GM23338 (cell line): Measurements from ENCODE around the gene EIF3A. TPM values are rescaled to one million over a fixed set of nuclear protein-coding genes. Genes with fewer than 3 reads are reported as not detected.

Experiments used
- ATAC-seq: fragments of 200-7000 bp; cut with Tn5 transposase; 3 replicates; pipeline ENCODE4 v1.9.1; 2020
- DNase-seq: peaks from one replicate; pipeline ENCODE4 v3.0.0-alpha.2; 2015; ENCODE audit warnings: low spot score
- H2AFZ ChIP-seq: fragments of 200-600 bp; sonication (generic); 2 replicates; pipeline ENCODE4 v1.8.0; 2016; ENCODE audit warnings: antibody characterized with exemption, mild to moderate bottlenecking, moderate library complexity
- H3F3A ChIP-seq: fragments of 200-600 bp; sonication (generic); replicated peaks from 2 replicates; pipeline ENCODE4 v1.8.0; 2017; ENCODE audit warnings: antibody characterized with exemption, mixed run types, low read depth
- H3K27ac ChIP-seq: fragments of 200-600 bp; sonication (generic); 2 replicates; pipeline ENCODE4 v1.6.1; 2016; ENCODE audit warnings: low read depth
- H3K27me3 ChIP-seq: fragments of 200-600 bp; sonication (generic); 2 replicates; pipeline ENCODE4 v1.8.0; 2016; ENCODE audit warnings: mild to moderate bottlenecking, mixed run types, moderate library complexity; ENCODE audit not compliant: insufficient read depth
- H3K36me3 ChIP-seq: fragments of 200-600 bp; sonication (generic); 2 replicates; pipeline ENCODE4 v1.8.0; 2016; ENCODE audit warnings: mild to moderate bottlenecking; ENCODE audit not compliant: insufficient read depth
- H3K4me1 ChIP-seq: fragments of 200-600 bp; sonication (generic); 2 replicates; pipeline ENCODE4 v1.8.0; 2016; ENCODE audit warnings: mild to moderate bottlenecking, moderate library complexity; ENCODE audit not compliant: insufficient read depth
- H3K4me2 ChIP-seq: fragments of 200-600 bp; sonication (generic); 2 replicates; pipeline ENCODE4 v1.7.1; 2017; ENCODE audit warnings: mixed run types
- H3K4me3 ChIP-seq: fragments of 200-600 bp; sonication (generic); 2 replicates; pipeline ENCODE4 v1.6.1; 2016; ENCODE audit warnings: mixed run types
- H3K79me2 ChIP-seq: fragments of 200-600 bp; sonication (generic); replicated peaks from 2 replicates; pipeline ENCODE4 v1.8.0; 2017; ENCODE audit warnings: mild to moderate bottlenecking; ENCODE audit not compliant: insufficient read depth
- H3K9me2 ChIP-seq: fragments of 200-600 bp; sonication (generic); 2 replicates; pipeline ENCODE4 v1.8.0; 2017; ENCODE audit not compliant: insufficient read depth
- H4K20me1 ChIP-seq: fragments of 200-600 bp; sonication (generic); replicated peaks from 2 replicates; pipeline ENCODE4 v1.8.0; 2017; ENCODE audit warnings: mild to moderate bottlenecking; ENCODE audit not compliant: insufficient read depth
- H3K27ac Mint-ChIP-seq: 2 replicates; pipeline ENCODE4 v1.8.0; 2020; ENCODE audit warnings: inconsistent platforms, mild to moderate bottlenecking, moderate library complexity, mixed read lengths
- H3K27me3 Mint-ChIP-seq: 3 replicates; pipeline ENCODE4 v1.8.0; 2022; ENCODE audit warnings: low read depth, mild to moderate bottlenecking, moderate library complexity, mixed read lengths, inconsistent platforms; ENCODE audit not compliant: insufficient read depth, poor library complexity
- H3K36me3 Mint-ChIP-seq: 3 replicates; pipeline ENCODE4 v1.8.0; 2021; ENCODE audit warnings: low read depth, mild to moderate bottlenecking, inconsistent platforms, moderate library complexity, mixed read lengths
- H3K4me1 Mint-ChIP-seq: 3 replicates; pipeline ENCODE4 v1.8.0; 2020; ENCODE audit warnings: mild to moderate bottlenecking, inconsistent platforms, mixed read lengths
- H3K4me3 Mint-ChIP-seq: 3 replicates; pipeline ENCODE4 v1.8.0; 2021; ENCODE audit warnings: moderate library complexity, mild to moderate bottlenecking, inconsistent platforms, mixed read lengths
- H3K9me3 Mint-ChIP-seq: 3 replicates; pipeline ENCODE4 v1.8.0; 2020; ENCODE audit warnings: moderate library complexity, mild to moderate bottlenecking, inconsistent platforms, mixed read lengths
- CREB1 ChIP-seq: fragments of 250-450 bp; sonication (Bioruptor Pico); IDR thresholded peaks from 2 replicates; pipeline ENCODE4 v1.5.0; 2020; ENCODE audit warnings: low read depth, mild to moderate bottlenecking, moderate library complexity
- CTCF ChIP-seq, 2 experiments: fragments of 200-600 bp in 1 of 2; sonication (generic) in 1 of 2; conservative IDR thresholded peaks; 2 replicates each; pipeline versions ENCODE4 v1.5.1 to v1.6.1; 2016 to 2017; ENCODE audit warnings: antibody characterized with exemption in 2 of 2, low read depth in 2 of 2, mild to moderate bottlenecking in 2 of 2, moderate library complexity in 1 of 2
- ETS1 ChIP-seq: IDR thresholded peaks from 2 replicates; pipeline ENCODE4 v1.6.1; 2016; ENCODE audit warnings: antibody characterized with exemption
- EZH2 ChIP-seq: fragments of 200-600 bp; sonication (generic); IDR thresholded peaks from one replicate; pipeline ENCODE4 v1.8.0; 2017; ENCODE audit warnings: antibody characterized with exemption, mild to moderate bottlenecking, low read depth; ENCODE audit not compliant: unreplicated experiment
- EZH2phosphoT487 ChIP-seq: fragments of 200-600 bp; sonication (generic); IDR thresholded peaks from one replicate; pipeline ENCODE4 v1.8.1; 2018; ENCODE audit warnings: antibody characterized with exemption; ENCODE audit not compliant: unreplicated experiment
- JUNB ChIP-seq: IDR thresholded peaks from one replicate; pipeline ENCODE4 v1.6.1; 2016; ENCODE audit warnings: antibody characterized with exemption; ENCODE audit not compliant: unreplicated experiment
- NANOG ChIP-seq: IDR thresholded peaks from 2 replicates; pipeline ENCODE4 v1.6.1; 2016; ENCODE audit warnings: antibody characterized with exemption, borderline replicate concordance
- POLR2AphosphoS5 ChIP-seq: IDR thresholded peaks from 2 replicates; pipeline ENCODE4 v1.6.1; 2016; ENCODE audit warnings: antibody characterized with exemption, low read depth
- REST ChIP-seq: IDR thresholded peaks from one replicate; pipeline ENCODE4 v1.6.1; 2018; ENCODE audit warnings: antibody characterized with exemption; ENCODE audit not compliant: unreplicated experiment
- STAT1 ChIP-seq: IDR thresholded peaks from one replicate; pipeline ENCODE4 v1.6.1; 2016; ENCODE audit warnings: antibody characterized with exemption; ENCODE audit not compliant: unreplicated experiment
- ZNF114 ChIP-seq: fragments of 250-450 bp; sonication (Bioruptor Pico); IDR thresholded peaks from 2 replicates; pipeline ENCODE4 v1.5.0; 2020; ENCODE audit warnings: mild to moderate bottlenecking, moderate library complexity
- ZNF331 ChIP-seq: fragments of 250-450 bp; sonication (Bioruptor Pico); IDR thresholded peaks from 2 replicates; pipeline ENCODE4 v1.5.0; 2020; ENCODE audit warnings: low read depth, mild to moderate bottlenecking, moderate library complexity
- ZNF462 ChIP-seq: fragments of 250-450 bp; sonication (Bioruptor Pico); IDR thresholded peaks from 2 replicates; pipeline ENCODE4 v1.5.0; 2020; ENCODE audit warnings: mild to moderate bottlenecking, moderate library complexity
- polyA plus RNA-seq: library from polyadenylated mRNA; unstranded; fragments of >200 nt; fragmentation: Nextera tagmentation; extraction: Ambion mirVana; gene quantifications from 2 replicates; pipeline ENCODE4 v1.2.1, GENCODE V29; 2016
- total RNA-seq: library from RNA; depleted of rRNA; stranded (reverse); fragments of >200 nt; shearing (Covaris generic); gene quantifications from 2 replicates; pipeline ENCODE4 v1.2.3, GENCODE V29; 2014

Gene EIF3A
- total and polyA plus RNA-seq, 2 experiments from 2014 or later, result 152 to 170 TPM

- Histone ChIP-seq H3K4me1 (no peaks in the 10 kb centered on the region), H3K36me3 (peaks cover 96% of the 10 kb centered on the region), H3K79me2 (peaks cover 100% of the 10 kb centered on the region), H3K4me3 (no peak overlapping the region), H3F3A (peaks cover 18% of the 10 kb centered on the region), H2AFZ (no peak overlapping the region), H4K20me1 (peaks cover 85% of the 10 kb centered on the region), H3K4me2 (no peak overlapping the region), H3K27me3 (no peaks in the 10 kb centered on the region), H3K27ac (no peak overlapping the region), H3K9me2 (no peaks in the 10 kb centered on the region)
- no peaks in the 10 kb centered on the region for H3K9me3 Mint-ChIP-seq
- H3K27me3 Mint-ChIP-seq, result peaks cover 2% of the 10 kb centered on the region
- H3K4me3 Mint-ChIP-seq, result no peak overlapping the region
- H3K27ac Mint-ChIP-seq, result no peak overlapping the region
- ATAC-seq (no peak), DNase-seq (no peak)
- peaks cover 100% of the 10 kb centered on the region for H3K36me3 Mint-ChIP-seq
- TF ChIP-seq CTCF (conservative IDR thresholded peaks at IDR 0.05; ENCODE audit: low read depth in 2 of 2) (no peak), POLR2AphosphoS5 (no peak), ZNF331 (no peak), ZNF462 (CRISPR knock-in tag) (no peak), ETS1 (no peak), REST (no peak), CREB1 (no peak), JUNB (no peak), EZH2 (no peak), NANOG (no peak), ZNF114 (no peak), STAT1 (no peak), EZH2phosphoT487 (no peak)
- no peaks in the 10 kb centered on the region for H3K4me1 Mint-ChIP-seq
Observed at GRCh38 chr10:119049361-119049760, 31.3 kb downstream of the EIF3A start.
